Sigmoid colon (tissue), 4 donors: Measurements from ENCODE around the gene ACBD6.

Experiments
- CTCF ChIP-seq, 4 experiments: fragments of 450-650 bp in 3 of 4; fragments of 200-600 bp in 1 of 4; IDR thresholded peaks; one replicate each; pipeline ENCODE4 v1.5.1; 2016 to 2019; ENCODE audit warnings: antibody characterized with exemption in 4 of 4, mild to moderate bottlenecking in 3 of 4, moderate library complexity in 2 of 4
- POLR2AphosphoS5 ChIP-seq, 4 donors: sonication (generic); formaldehyde crosslinking; IDR thresholded peaks; one replicate each; pipeline ENCODE4 v1.6.1; 2017; ENCODE audit warnings: antibody characterized with exemption in 4 of 4

GRCh38 chr1:180503280-180503862 lies 994 bp upstream of the ACBD6 start:
- TF ChIP-seq POLR2AphosphoS5 (IDR thresholded peaks at IDR 0.05) (no peak), CTCF (IDR thresholded peaks at IDR 0.05) (no peak)
